Raji (cell line): ENCODE measurements around the gene ETV6.

Experiments
- POLR2A ChIP-seq: IDR thresholded peaks from 2 replicates; pipeline ENCODE4 v1.6.1; 2011; ENCODE audit warnings: low read depth, low read length, control low read depth; ENCODE audit not compliant: insufficient read depth

The ETV6 gene

GRCh38 chr12:11906286-11906935, 256.9 kb downstream of the ETV6 start:
- TF ChIP-seq POLR2A: no peak

- no peak for TF ChIP-seq POLR2A
These were observed 258.2 kb downstream of the ETV6 start for GRCh38 chr12:11907625-11908024.

DNA sequence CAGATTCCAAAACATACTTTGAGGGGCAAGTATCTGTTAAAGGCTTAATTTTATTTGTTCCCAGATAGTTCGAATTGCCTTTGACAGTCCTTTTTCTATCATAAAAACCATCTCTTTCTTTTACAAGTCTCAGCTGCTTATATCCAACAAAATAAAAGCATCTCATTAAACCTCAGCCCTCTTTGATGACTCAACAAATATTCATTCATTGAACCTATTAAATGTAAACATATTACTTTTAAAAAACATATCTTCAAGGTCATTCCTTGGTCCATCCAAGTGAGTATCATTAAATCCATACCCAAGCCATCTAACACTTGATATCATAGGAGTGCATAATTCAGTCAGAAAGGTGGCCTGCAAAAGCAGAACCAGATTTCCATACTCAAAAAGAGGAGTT, 266.6 kb downstream of the ETV6 start:
- no peak for TF ChIP-seq POLR2A

DNA sequence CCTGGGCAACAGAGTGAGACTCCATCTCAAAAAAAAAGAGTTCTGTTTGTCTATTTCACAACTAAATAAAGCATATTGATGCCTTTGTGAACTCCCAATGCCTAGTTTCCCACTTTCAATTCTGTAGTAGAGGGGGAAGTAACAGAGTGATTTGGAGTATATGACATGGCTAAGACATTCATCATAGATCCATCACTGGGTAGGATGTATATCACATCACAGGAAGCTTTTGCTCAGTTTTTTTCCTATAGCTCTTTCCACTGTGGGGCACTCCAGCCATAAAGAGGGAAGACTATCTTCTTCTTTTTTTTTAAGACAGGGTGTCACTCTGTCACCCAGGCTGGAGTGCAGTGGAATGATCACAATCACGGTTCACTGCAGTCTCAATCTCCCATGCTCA, 267.3 kb downstream of the ETV6 start:
- TF ChIP-seq POLR2A: no peak

DNA sequence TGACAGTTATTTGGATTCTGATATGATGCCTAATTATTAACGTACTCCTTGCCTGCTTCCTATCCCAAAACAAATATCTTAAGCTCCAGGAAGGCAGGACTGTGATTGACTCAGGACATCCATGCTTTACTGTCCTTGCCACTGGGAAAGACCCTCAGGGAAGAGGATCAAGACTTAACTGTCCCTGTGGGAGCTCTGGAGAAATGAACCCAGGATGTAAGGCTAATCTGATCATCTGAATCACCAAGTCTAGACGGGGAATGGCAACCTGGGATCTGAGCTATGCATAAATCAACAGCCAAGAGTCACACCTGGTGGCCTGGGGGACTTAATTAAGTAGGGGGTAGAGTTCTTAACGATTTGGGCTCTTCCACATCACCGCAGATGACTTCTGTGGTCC, 268.0 kb downstream of the ETV6 start:
- TF ChIP-seq POLR2A: no peak

- TF ChIP-seq POLR2A: no peak
These were observed 270.8 kb downstream of the ETV6 start for GRCh38 chr12:11920231-11920630.

- no peak for TF ChIP-seq POLR2A
These were observed 272.9 kb downstream of the ETV6 start for GRCh38 chr12:11922361-11922760.

GRCh38 chr12:11923067-11923466, 273.6 kb downstream of the ETV6 start:
- TF ChIP-seq POLR2A: no peak

DNA sequence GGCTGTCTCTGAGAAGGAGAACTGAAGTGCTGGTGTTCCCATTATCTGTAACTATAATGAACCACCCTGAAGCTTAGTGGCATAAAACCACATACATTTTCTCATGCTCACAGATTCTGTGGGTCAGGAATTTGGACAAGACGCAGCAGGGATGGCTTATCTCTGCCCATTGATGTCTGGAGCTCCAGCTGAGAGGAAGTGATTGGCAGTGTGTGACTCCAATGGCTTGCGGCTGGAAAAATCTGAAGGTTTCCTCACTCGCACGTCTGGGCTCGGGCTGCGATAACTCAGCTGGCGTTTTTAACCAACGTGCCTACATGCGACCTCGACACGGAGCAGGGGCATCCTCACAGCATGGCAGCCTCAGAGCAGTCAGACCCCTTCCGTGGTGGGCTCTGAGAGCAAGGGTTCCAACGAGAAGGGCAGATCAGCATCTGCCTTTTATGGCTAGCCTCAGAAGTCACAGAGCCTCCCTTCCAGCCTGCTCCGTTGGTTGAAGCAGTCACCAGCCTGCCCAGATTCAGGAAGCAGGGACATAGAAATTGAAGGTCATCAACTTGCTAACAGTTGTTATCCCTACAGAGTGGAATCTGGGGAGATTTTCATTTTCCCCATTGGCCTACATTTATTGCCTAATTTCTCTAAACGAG, 277.9 kb downstream of the ETV6 start:
- no peak for TF ChIP-seq POLR2A

DNA sequence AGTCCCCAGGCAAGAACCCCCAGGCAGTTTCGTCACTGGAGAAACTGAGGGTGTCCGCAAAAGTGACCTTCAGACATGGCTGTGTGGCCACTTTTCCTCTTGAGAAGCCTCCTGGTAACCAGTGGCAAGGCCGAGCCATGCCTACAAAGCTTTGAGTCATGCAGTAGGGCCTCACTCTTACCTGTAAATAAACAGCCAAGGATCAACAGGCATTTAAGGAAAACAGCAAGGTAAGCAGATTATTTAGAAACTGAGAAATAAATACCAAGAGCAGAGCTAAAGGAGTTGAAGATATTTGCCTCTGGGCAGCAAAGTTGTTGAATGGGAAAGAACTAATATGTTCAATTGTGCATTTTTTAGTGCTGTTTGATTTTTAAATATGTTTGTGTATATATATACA, 280.2 kb downstream of the ETV6 start:
- no peak for TF ChIP-seq POLR2A

DNA sequence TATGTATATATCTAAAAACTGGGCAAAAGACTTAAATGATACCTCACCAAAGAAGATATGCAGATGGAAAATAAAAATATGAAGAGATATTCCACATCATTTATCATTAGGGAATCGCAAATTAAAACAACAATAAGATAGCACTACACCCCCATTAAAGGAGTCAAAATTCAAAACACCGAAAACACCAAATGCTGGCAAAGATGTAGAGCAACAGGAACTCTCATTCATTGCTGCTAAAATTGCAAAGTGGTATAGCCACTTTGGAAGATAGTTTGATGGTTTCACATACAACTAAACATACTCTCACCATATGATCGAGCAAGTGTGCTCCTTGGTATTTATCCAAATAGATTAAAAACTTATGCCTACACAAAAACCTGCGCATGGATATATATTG, 289.7 kb downstream of the ETV6 start:
- no peak for TF ChIP-seq POLR2A

DNA sequence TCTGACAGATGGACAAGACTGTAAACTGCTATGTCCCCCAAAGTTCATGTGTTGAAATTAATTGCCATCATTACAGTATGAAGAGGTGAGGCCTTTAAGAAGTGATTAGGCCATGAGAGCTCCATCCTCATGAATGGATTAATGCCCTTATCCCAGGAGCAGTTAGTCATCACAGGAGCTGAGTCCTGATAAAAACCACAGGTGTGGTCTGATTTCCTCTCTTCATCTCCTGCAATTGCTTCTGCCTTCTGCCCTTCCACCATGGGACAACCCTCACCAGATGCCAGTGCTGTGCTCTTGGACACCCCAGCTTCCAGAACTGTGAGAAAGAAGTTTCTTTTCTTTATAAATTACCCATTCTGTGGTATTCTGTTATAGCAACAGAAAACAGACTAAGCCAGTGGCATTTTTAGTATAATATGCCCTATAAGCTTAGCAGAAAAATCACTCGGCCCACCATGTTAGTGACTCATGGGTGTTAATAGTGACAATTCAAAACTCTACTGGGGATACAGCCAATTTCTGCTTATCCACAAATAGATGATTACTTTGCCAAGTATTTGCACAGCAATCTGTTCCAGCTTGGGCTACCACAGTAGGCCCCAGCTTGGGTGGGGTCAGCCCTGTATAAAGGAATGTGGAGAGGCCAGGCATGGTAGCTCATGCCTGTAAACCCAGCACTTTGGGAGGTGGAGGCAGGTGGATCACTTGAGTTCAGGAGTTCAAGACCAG, 292.3 kb downstream of the ETV6 start:
- TF ChIP-seq POLR2A: no peak

GRCh38 chr12:11943919-11944700, 294.6 kb downstream of the ETV6 start:
- TF ChIP-seq POLR2A: no peak
